B cell (primary cell): ENCODE data around the gene TMEM143. TPM values are rescaled to one million over a fixed set of nuclear protein-coding genes. Genes with fewer than 3 reads are reported as not detected.

Source experiments
- ATAC-seq: fragments of 200-7000 bp; cut with Tn5 transposase; one replicate; pipeline ENCODE4 v1.10.0; 2021; ENCODE audit warnings: low read depth, mild to moderate bottlenecking, moderate number of reproducible peaks, moderate library complexity
- CTCF ChIA-PET: fragments of 350-600 bp; sonication (Branson Sonifier 250); formaldehyde crosslinking; loops from one replicate; lab custom pipeline; 2021; ENCODE audit warnings: antibody characterized with exemption, inconsistent platforms; lab: Charles Lee
- POLR2A ChIA-PET: fragments of 350-600 bp; sonication (Branson Sonifier 250); formaldehyde crosslinking; loops from one replicate; lab custom pipeline; 2021; ENCODE audit warnings: antibody characterized with exemption; lab: Charles Lee
- DNase-seq: peaks from one replicate; pipeline ENCODE4 v3.0.0; 2013
- H2AFZ ChIP-seq: 2 replicates; pipeline ENCODE4 v1.6.1; 2012; ENCODE audit warnings: mild to moderate bottlenecking, low read depth, low read length; ENCODE audit not compliant: insufficient read depth, poor library complexity, severe bottlenecking
- H3K27ac ChIP-seq, 2 donors: 1 replicate in 1 of 2; 2 replicates in 1 of 2; pipeline ENCODE4 v1.5.1; 2012 to 2013; ENCODE audit warnings: low read length in 2 of 2, mild to moderate bottlenecking in 2 of 2, moderate library complexity in 1 of 2
- H3K27me3 ChIP-seq, 4 experiments: fragments of 200-600 bp in 1 of 4; sonication (generic) in 1 of 4; replicated peaks in 1 of 4; 1 replicate in 2 of 4; 2 replicates in 2 of 4; pipeline versions ENCODE4 v1.6.1 to v1.7.0; 2013 to 2016; ENCODE audit warnings: low read length in 3 of 4, mild to moderate bottlenecking in 2 of 4, mixed read lengths in 1 of 4, moderate library complexity in 1 of 4; ENCODE audit not compliant: insufficient read depth in 4 of 4, control insufficient read depth in 3 of 4; ENCODE audit errors: control extremely low read depth in 1 of 4
- H3K36me3 ChIP-seq, 2 experiments: replicated peaks in 1 of 2; 1 replicate in 1 of 2; 2 replicates in 1 of 2; pipeline versions ENCODE4 v1.6.1 to v1.7.1; 2013; ENCODE audit warnings: low read length in 1 of 2; ENCODE audit not compliant: insufficient read depth in 2 of 2, control insufficient read depth in 1 of 2; ENCODE audit errors: control extremely low read depth in 1 of 2, extremely low read depth in 1 of 2
- H3K4me1 ChIP-seq, 2 donors: fragments of 200-600 bp in 1 of 2; sonication (generic) in 1 of 2; 1 replicate in 1 of 2; 2 replicates in 1 of 2; pipeline versions ENCODE4 v1.5.1 to v1.6.1; 2013 to 2017; ENCODE audit warnings: low read length in 2 of 2; ENCODE audit not compliant: control insufficient read depth in 2 of 2, insufficient read depth in 2 of 2
- H3K4me2 ChIP-seq: replicated peaks from 2 replicates; pipeline ENCODE3; 2012; ENCODE audit warnings: mild to moderate bottlenecking, low read depth, low read length; ENCODE audit not compliant: poor library complexity, severe bottlenecking
- H3K4me3 ChIP-seq, 5 experiments: fragments of 200-600 bp in 1 of 5; sonication (generic) in 1 of 5; 1 replicate in 3 of 5; 2 replicates in 2 of 5; pipeline versions ENCODE4 v1.5.1 to v1.7.0; 2011 to 2016; ENCODE audit warnings: low read length in 4 of 5, mild to moderate bottlenecking in 4 of 5, low read depth in 2 of 5, control low read depth in 1 of 5, moderate library complexity in 1 of 5; ENCODE audit not compliant: insufficient read depth in 1 of 5; ENCODE audit errors: control extremely low read depth in 1 of 5, extremely low read depth in 1 of 5
- H3K79me2 ChIP-seq: fragments of 200-600 bp; sonication (generic); one replicate; pipeline ENCODE4 v1.6.0; 2016; ENCODE audit warnings: low read length; ENCODE audit not compliant: control insufficient read depth, insufficient read depth
- H3K9ac ChIP-seq: fragments of 200-600 bp; sonication (generic); 2 replicates; pipeline ENCODE4 v1.6.1; 2017; ENCODE audit warnings: mild to moderate bottlenecking, low read length, moderate library complexity
- H3K9me3 ChIP-seq, 3 donors: one replicate each; pipeline versions ENCODE4 v1.6.1 to v1.7.1; 2013; ENCODE audit warnings: low read length in 2 of 3; ENCODE audit not compliant: control insufficient read depth in 2 of 3, insufficient read depth in 1 of 3; ENCODE audit errors: control extremely low read depth in 1 of 3
- H4K20me1 ChIP-seq: 2 replicates; pipeline ENCODE4 v1.6.0; 2012; ENCODE audit warnings: mild to moderate bottlenecking, low read length; ENCODE audit not compliant: insufficient read depth, control insufficient read depth, poor library complexity, severe bottlenecking
- H3K27ac Mint-ChIP-seq: one replicate; pipeline ENCODE4 v1.8.0; 2021; ENCODE audit warnings: mixed read lengths
- H3K27me3 Mint-ChIP-seq: one replicate; pipeline ENCODE4 v1.8.0; 2021; ENCODE audit warnings: mixed read lengths
- H3K4me1 Mint-ChIP-seq: one replicate; pipeline ENCODE4 v1.8.0; 2021; ENCODE audit warnings: mixed read lengths
- H3K4me3 Mint-ChIP-seq: one replicate; pipeline ENCODE4 v1.8.0; 2021; ENCODE audit warnings: mixed read lengths
- H3K9me3 Mint-ChIP-seq: one replicate; pipeline ENCODE4 v1.8.0; 2022; ENCODE audit warnings: mixed read lengths; ENCODE audit not compliant: insufficient read depth
- CTCF ChIP-seq: fragments of 200-600 bp; IDR thresholded peaks from one replicate; pipeline ENCODE4 v1.8.0; 2022; ENCODE audit warnings: antibody characterized with exemption, mild to moderate bottlenecking
- EZH2 ChIP-seq: IDR thresholded peaks from 2 replicates; pipeline ENCODE4 v1.6.1; 2012; ENCODE audit warnings: borderline replicate concordance, low read depth, mild to moderate bottlenecking, moderate library complexity, low read length; ENCODE audit not compliant: insufficient read depth, poor library complexity, severe bottlenecking
- WGBS: methylation state at CpG from one replicate; pipeline ENCODE4 v1.1.5; 2013; ENCODE audit warnings: missing lambda C conversion rate; ENCODE audit not compliant: insufficient coverage; 5-methylcytosine and 5-hydroxymethylcytosine counted together
- intact Hi-C: fragments of 100-400 bp; cut with micrococcal nuclease; formaldehyde crosslinking; loops from one replicate; pipeline ENCODE4 v1.10.0; 2022
- polyA plus RNA-seq: library from polyadenylated mRNA; depleted of rRNA; stranded (reverse); fragments of >200 nt; gene quantifications from 2 replicates; pipeline ENCODE4 v1.2.3, GENCODE V29; 2012
- total RNA-seq, 2 donors: library from RNA; stranded (reverse); fragments of 120-200 nt in 1 of 2; gene quantifications; 1 replicate in 1 of 2; 2 replicates in 1 of 2; pipeline versions ENCODE4 v1.2.3 to v1.2.4, GENCODE V29; 2013 to 2022

The TMEM143 gene
- total and polyA plus RNA-seq, 2 donors (not counting 1 experiment from before 2014, with no cell fraction given): 30.0 to 34.3 TPM

- POLR2A ChIA-PET: no interaction called here
- no peaks in the 10 kb centered on the region for H3K79me2 ChIP-seq
Observed at GRCh38 chr19:48287748-48288147, 76.0 kb downstream of the TMEM143 start.

GRCh38 chr19:48284896-48285295 is 78.8 kb downstream of the TMEM143 start:
- Mint-ChIP-seq H3K27ac (no peak overlapping the region), H3K27me3 (no peaks in the 10 kb centered on the region), H3K4me1 (no peaks in the 10 kb centered on the region), H3K4me3 (no peak overlapping the region), H3K9me3 (no peaks in the 10 kb centered on the region)
- no peaks in the 10 kb centered on the region for H3K4me1 ChIP-seq
- intact Hi-C loops: no loop called here
- no peak overlapping the region for H2AFZ ChIP-seq
- H3K4me2 ChIP-seq: no peak overlapping the region
- peaks cover 0 to 10% (median 5%) of the 10 kb centered on the region in 3 donors for H3K9me3 ChIP-seq
- H3K9ac ChIP-seq: no peak overlapping the region
- H3K79me2 ChIP-seq: no peaks in the 10 kb centered on the region
- POLR2A ChIA-PET: no interaction called here
- no peak for TF ChIP-seq EZH2
- TF ChIP-seq CTCF: no peak
- H3K36me3 ChIP-seq: peaks cover 0 to 4% of the 10 kb centered on the region in 2 experiments
- H3K4me3 ChIP-seq: no peak overlapping the region
- CTCF ChIA-PET: interaction anchor here (1.4 kb wide), 1 partner anchor 14 kb away, joined by 4 read pairs; no protein-coding TSS in a partner anchor
- no peaks in the 10 kb centered on the region for H4K20me1 ChIP-seq
- DNase-seq (no peak), ATAC-seq (no peak)
- H3K27ac ChIP-seq: no peak overlapping the region
- H3K27me3 ChIP-seq: no peaks in the 10 kb centered on the region
- 100% methylated on average over 4 of the region's 4 CpGs for WGBS

More at GRCh38 chr19:48287748-48288147, 76.0 kb downstream of the TMEM143 start:
- DNase-seq: no peak
- Histone ChIP-seq H3K9me3 (peaks cover 0 to 9% (median 5%) of the 10 kb centered on the region in 3 donors), H3K27me3 (no peaks in the 10 kb centered on the region), H3K9ac (no peak overlapping the region), H3K36me3 (peaks cover 0 to 4% of the 10 kb centered on the region in 2 experiments), H4K20me1 (no peaks in the 10 kb centered on the region), H3K4me1 (peaks cover 4 to 13% of the 10 kb centered on the region in 2 donors), H3K27ac (no peak overlapping the region), H3K4me3 (no peak overlapping the region), H3K4me2 (no peak overlapping the region), H2AFZ (no peak overlapping the region)
- Mint-ChIP-seq H3K9me3 (no peaks in the 10 kb centered on the region), H3K4me1 (peaks cover 10% of the 10 kb centered on the region), H3K27me3 (no peaks in the 10 kb centered on the region), H3K4me3 (no peak overlapping the region), H3K27ac (no peak overlapping the region)
- WGBS: 100% methylated on average over 1 of the region's 3 CpGs
- no peak for ATAC-seq
- intact Hi-C loops: no loop called here
- TF ChIP-seq EZH2 (no peak), CTCF (no peak)
- CTCF ChIA-PET: interaction anchor here (0.7 to 1.9 kb wide), 3 partner anchors 10 to 96 kb away, joined by 3 to 5 read pairs (median 4); no protein-coding TSS in a partner anchor
